ENCODE data around the gene NCS1. TPM values are rescaled to one million over a fixed set of nuclear protein-coding genes. Genes with fewer than 3 reads are reported as not detected.

The NCS1 gene
- total RNA-seq, 1 experiment from 2014 or later: 58.6 TPM

DNA sequence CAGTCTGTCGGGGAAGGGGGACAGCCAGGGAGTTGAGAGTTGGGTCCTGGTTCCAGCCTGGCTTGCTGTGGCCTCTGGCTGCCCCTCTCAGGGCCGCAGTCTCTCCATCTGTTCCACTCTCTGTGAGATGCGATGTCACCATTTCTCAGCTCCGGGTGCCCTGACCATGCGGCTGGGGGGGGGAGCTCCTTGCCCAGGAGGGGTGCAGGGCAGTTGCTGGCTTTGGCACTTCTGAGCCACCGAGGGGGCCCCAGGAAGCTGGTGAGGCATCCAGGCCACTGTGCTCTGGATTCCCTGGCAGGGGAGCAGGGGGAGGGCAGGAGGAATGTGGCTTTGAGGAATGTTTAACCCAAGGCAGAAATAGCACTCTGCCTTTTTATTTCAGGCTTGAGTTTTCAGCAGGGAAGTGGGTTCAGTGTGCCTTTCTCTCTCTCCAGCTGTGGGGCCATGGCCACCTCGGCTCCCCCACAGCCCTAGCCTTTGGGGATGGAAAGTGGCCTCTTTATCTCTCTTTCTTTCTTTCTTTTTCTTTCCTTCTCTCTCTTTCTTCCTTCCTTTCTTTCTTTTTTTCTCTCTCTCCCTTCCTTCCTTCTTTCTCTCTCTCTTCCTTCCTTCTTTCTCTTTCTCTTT, 11.0 kb downstream of the NCS1 start:
- no peaks in the 10 kb centered on the region for H3K9me3 ChIP-seq (ENCODE audit: low read depth, low read length, poor library complexity, severe bottlenecking)
- H3K4me3 ChIP-seq (ENCODE audit: low read depth, low read length, poor library complexity, severe bottlenecking): no peak overlapping the region
- peak; percentile 53 for DNase-seq (ENCODE audit: low spot score)
- H3K36me3 ChIP-seq (ENCODE audit: insufficient read depth, low read length, poor library complexity, severe bottlenecking): no peaks in the 10 kb centered on the region
- POLR2A ChIA-PET (ENCODE audit: low non-redundant PET): interaction anchor here (0.6 kb wide), 1 partner anchor 137 kb away, joined by 5 read pairs; no protein-coding TSS in a partner anchor
- intact Hi-C loops (cut with micrococcal nuclease; ENCODE audit: unreplicated experiment): no loop called here
- peak overlapping the region; percentile 53 for H3K27ac ChIP-seq (ENCODE audit: low read depth, low read length, poor library complexity, severe bottlenecking)
- CTCF ChIA-PET: no interaction called here
- no TSS peak for BruUV-seq (replicated peaks)
- no peaks in the 10 kb centered on the region for H3K27me3 ChIP-seq (replicated peaks; ENCODE audit: insufficient read depth, low read depth, low read length, poor library complexity)
- no peak for TF ChIP-seq EZH2 (IDR thresholded peaks at IDR 0.05; ENCODE audit: borderline replicate concordance, low read depth, low read length, poor library complexity, severe bottlenecking)
- TF ChIP-seq, protein P1, sequence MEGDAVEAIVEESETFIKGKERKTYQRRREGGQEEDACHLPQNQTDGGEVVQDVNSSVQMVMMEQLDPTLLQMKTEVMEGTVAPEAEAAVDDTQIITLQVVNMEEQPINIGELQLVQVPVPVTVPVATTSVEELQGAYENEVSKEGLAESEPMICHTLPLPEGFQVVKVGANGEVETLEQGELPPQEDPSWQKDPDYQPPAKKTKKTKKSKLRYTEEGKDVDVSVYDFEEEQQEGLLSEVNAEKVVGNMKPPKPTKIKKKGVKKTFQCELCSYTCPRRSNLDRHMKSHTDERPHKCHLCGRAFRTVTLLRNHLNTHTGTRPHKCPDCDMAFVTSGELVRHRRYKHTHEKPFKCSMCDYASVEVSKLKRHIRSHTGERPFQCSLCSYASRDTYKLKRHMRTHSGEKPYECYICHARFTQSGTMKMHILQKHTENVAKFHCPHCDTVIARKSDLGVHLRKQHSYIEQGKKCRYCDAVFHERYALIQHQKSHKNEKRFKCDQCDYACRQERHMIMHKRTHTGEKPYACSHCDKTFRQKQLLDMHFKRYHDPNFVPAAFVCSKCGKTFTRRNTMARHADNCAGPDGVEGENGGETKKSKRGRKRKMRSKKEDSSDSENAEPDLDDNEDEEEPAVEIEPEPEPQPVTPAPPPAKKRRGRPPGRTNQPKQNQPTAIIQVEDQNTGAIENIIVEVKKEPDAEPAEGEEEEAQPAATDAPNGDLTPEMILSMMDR (conservative IDR thresholded peaks at IDR 0.05; ENCODE audit: low read depth, low read length): no peak
- peaks cover 29% of the 10 kb centered on the region for H3K4me1 ChIP-seq (ENCODE audit: insufficient read depth, low read length, poor library complexity, severe bottlenecking)

DNA sequence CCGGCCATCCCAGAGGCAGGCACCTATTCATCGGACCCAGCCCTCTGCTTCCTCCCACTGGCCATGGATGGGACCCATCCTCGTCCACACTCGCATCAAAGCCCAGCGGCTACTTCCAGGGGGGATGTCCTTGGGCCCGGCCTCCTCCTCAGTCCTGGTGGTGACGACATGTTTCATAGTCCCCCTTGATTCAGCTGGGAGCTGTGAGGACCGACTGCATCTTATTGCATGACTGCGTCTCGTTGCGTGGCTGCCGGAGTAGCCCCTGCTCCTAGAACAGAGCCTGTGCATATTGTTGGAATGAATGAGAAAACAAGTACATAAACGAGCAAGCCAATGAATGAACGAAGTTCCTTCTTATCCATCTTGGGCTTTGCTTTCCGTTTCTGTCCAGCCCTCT, 12.8 kb downstream of the NCS1 start:
- Histone ChIP-seq H3K9me3 (ENCODE audit: low read depth, low read length, poor library complexity, severe bottlenecking) (no peaks in the 10 kb centered on the region), H3K4me3 (ENCODE audit: low read depth, low read length, poor library complexity, severe bottlenecking) (no peak overlapping the region), H3K4me1 (ENCODE audit: insufficient read depth, low read length, poor library complexity, severe bottlenecking) (peaks cover 26% of the 10 kb centered on the region), H3K27ac (ENCODE audit: low read depth, low read length, poor library complexity, severe bottlenecking) (peak overlapping the region; percentile 35), H3K27me3 (replicated peaks; ENCODE audit: insufficient read depth, low read depth, low read length, poor library complexity) (no peaks in the 10 kb centered on the region), H3K36me3 (ENCODE audit: insufficient read depth, low read length, poor library complexity, severe bottlenecking) (no peaks in the 10 kb centered on the region)
- DNase-seq (ENCODE audit: low spot score): no peak
- CTCF ChIA-PET: no interaction called here
- no TSS peak for BruUV-seq (replicated peaks)
- POLR2A ChIA-PET (ENCODE audit: low non-redundant PET): no interaction called here
- intact Hi-C loops (cut with micrococcal nuclease; ENCODE audit: unreplicated experiment): no loop called here
- TF ChIP-seq, protein P1 (conservative IDR thresholded peaks at IDR 0.05; ENCODE audit: low read depth, low read length): no peak
- TF ChIP-seq EZH2 (IDR thresholded peaks at IDR 0.05; ENCODE audit: borderline replicate concordance, low read depth, low read length, poor library complexity, severe bottlenecking): no peak

- Histone ChIP-seq H3K4me3 (ENCODE audit: low read depth, low read length, poor library complexity, severe bottlenecking) (no peak overlapping the region), H3K4me1 (ENCODE audit: insufficient read depth, low read length, poor library complexity, severe bottlenecking) (peaks cover 26% of the 10 kb centered on the region), H3K27me3 (replicated peaks; ENCODE audit: insufficient read depth, low read depth, low read length, poor library complexity) (no peaks in the 10 kb centered on the region), H3K27ac (ENCODE audit: low read depth, low read length, poor library complexity, severe bottlenecking) (peak overlapping the region; percentile 35), H3K36me3 (ENCODE audit: insufficient read depth, low read length, poor library complexity, severe bottlenecking) (no peaks in the 10 kb centered on the region), H3K9me3 (ENCODE audit: low read depth, low read length, poor library complexity, severe bottlenecking) (no peaks in the 10 kb centered on the region)
- DNase-seq (ENCODE audit: low spot score): no peak
- CTCF ChIA-PET: no interaction called here
- POLR2A ChIA-PET (ENCODE audit: low non-redundant PET): no interaction called here
- BruUV-seq (replicated peaks): no TSS peak
- no peak for TF ChIP-seq EZH2 (IDR thresholded peaks at IDR 0.05; ENCODE audit: borderline replicate concordance, low read depth, low read length, poor library complexity, severe bottlenecking)
- TF ChIP-seq, protein P1 (conservative IDR thresholded peaks at IDR 0.05; ENCODE audit: low read depth, low read length): no peak
- intact Hi-C loops (cut with micrococcal nuclease; ENCODE audit: unreplicated experiment): no loop called here
These were observed 13.4 kb downstream of the NCS1 start for GRCh38 chr9:130185490-130186031.
